B cell (primary cell): Measurements from ENCODE around the gene CCDC187. TPM values are rescaled to one million over a fixed set of nuclear protein-coding genes. Genes with fewer than 3 reads are reported as not detected.

ENCODE experiments used
- ATAC-seq: fragments of 200-7000 bp; cut with Tn5 transposase; one replicate; pipeline ENCODE4 v1.10.0; 2021; ENCODE audit warnings: low read depth, mild to moderate bottlenecking, moderate number of reproducible peaks, moderate library complexity
- CTCF ChIA-PET: fragments of 350-600 bp; sonication (Branson Sonifier 250); formaldehyde crosslinking; loops from one replicate; lab custom pipeline; 2021; ENCODE audit warnings: antibody characterized with exemption, inconsistent platforms; lab: Charles Lee
- POLR2A ChIA-PET: fragments of 350-600 bp; sonication (Branson Sonifier 250); formaldehyde crosslinking; loops from one replicate; lab custom pipeline; 2021; ENCODE audit warnings: antibody characterized with exemption; lab: Charles Lee
- DNase-seq: peaks from one replicate; pipeline ENCODE4 v3.0.0; 2013
- H2AFZ ChIP-seq: 2 replicates; pipeline ENCODE4 v1.6.1; 2012; ENCODE audit warnings: mild to moderate bottlenecking, low read depth, low read length; ENCODE audit not compliant: insufficient read depth, poor library complexity, severe bottlenecking
- H3K27ac ChIP-seq, 2 donors: 1 replicate in 1 of 2; 2 replicates in 1 of 2; pipeline ENCODE4 v1.5.1; 2012 to 2013; ENCODE audit warnings: low read length in 2 of 2, mild to moderate bottlenecking in 2 of 2, moderate library complexity in 1 of 2
- H3K27me3 ChIP-seq, 4 experiments: fragments of 200-600 bp in 1 of 4; sonication (generic) in 1 of 4; replicated peaks in 1 of 4; 1 replicate in 2 of 4; 2 replicates in 2 of 4; pipeline versions ENCODE4 v1.6.1 to v1.7.0; 2013 to 2016; ENCODE audit warnings: low read length in 3 of 4, mild to moderate bottlenecking in 2 of 4, mixed read lengths in 1 of 4, moderate library complexity in 1 of 4; ENCODE audit not compliant: insufficient read depth in 4 of 4, control insufficient read depth in 3 of 4; ENCODE audit errors: control extremely low read depth in 1 of 4
- H3K36me3 ChIP-seq, 2 experiments: replicated peaks in 1 of 2; 1 replicate in 1 of 2; 2 replicates in 1 of 2; pipeline versions ENCODE4 v1.6.1 to v1.7.1; 2013; ENCODE audit warnings: low read length in 1 of 2; ENCODE audit not compliant: insufficient read depth in 2 of 2, control insufficient read depth in 1 of 2; ENCODE audit errors: control extremely low read depth in 1 of 2, extremely low read depth in 1 of 2
- H3K4me1 ChIP-seq, 2 donors: fragments of 200-600 bp in 1 of 2; sonication (generic) in 1 of 2; 1 replicate in 1 of 2; 2 replicates in 1 of 2; pipeline versions ENCODE4 v1.5.1 to v1.6.1; 2013 to 2017; ENCODE audit warnings: low read length in 2 of 2; ENCODE audit not compliant: control insufficient read depth in 2 of 2, insufficient read depth in 2 of 2
- H3K4me2 ChIP-seq: replicated peaks from 2 replicates; pipeline ENCODE3; 2012; ENCODE audit warnings: mild to moderate bottlenecking, low read depth, low read length; ENCODE audit not compliant: poor library complexity, severe bottlenecking
- H3K4me3 ChIP-seq, 5 experiments: fragments of 200-600 bp in 1 of 5; sonication (generic) in 1 of 5; 1 replicate in 3 of 5; 2 replicates in 2 of 5; pipeline versions ENCODE4 v1.5.1 to v1.7.0; 2011 to 2016; ENCODE audit warnings: low read length in 4 of 5, mild to moderate bottlenecking in 4 of 5, low read depth in 2 of 5, control low read depth in 1 of 5, moderate library complexity in 1 of 5; ENCODE audit not compliant: insufficient read depth in 1 of 5; ENCODE audit errors: control extremely low read depth in 1 of 5, extremely low read depth in 1 of 5
- H3K79me2 ChIP-seq: fragments of 200-600 bp; sonication (generic); one replicate; pipeline ENCODE4 v1.6.0; 2016; ENCODE audit warnings: low read length; ENCODE audit not compliant: control insufficient read depth, insufficient read depth
- H3K9ac ChIP-seq: fragments of 200-600 bp; sonication (generic); 2 replicates; pipeline ENCODE4 v1.6.1; 2017; ENCODE audit warnings: mild to moderate bottlenecking, low read length, moderate library complexity
- H3K9me3 ChIP-seq, 3 donors: one replicate each; pipeline versions ENCODE4 v1.6.1 to v1.7.1; 2013; ENCODE audit warnings: low read length in 2 of 3; ENCODE audit not compliant: control insufficient read depth in 2 of 3, insufficient read depth in 1 of 3; ENCODE audit errors: control extremely low read depth in 1 of 3
- H4K20me1 ChIP-seq: 2 replicates; pipeline ENCODE4 v1.6.0; 2012; ENCODE audit warnings: mild to moderate bottlenecking, low read length; ENCODE audit not compliant: insufficient read depth, control insufficient read depth, poor library complexity, severe bottlenecking
- H3K27ac Mint-ChIP-seq: one replicate; pipeline ENCODE4 v1.8.0; 2021; ENCODE audit warnings: mixed read lengths
- H3K27me3 Mint-ChIP-seq: one replicate; pipeline ENCODE4 v1.8.0; 2021; ENCODE audit warnings: mixed read lengths
- H3K4me1 Mint-ChIP-seq: one replicate; pipeline ENCODE4 v1.8.0; 2021; ENCODE audit warnings: mixed read lengths
- H3K4me3 Mint-ChIP-seq: one replicate; pipeline ENCODE4 v1.8.0; 2021; ENCODE audit warnings: mixed read lengths
- H3K9me3 Mint-ChIP-seq: one replicate; pipeline ENCODE4 v1.8.0; 2022; ENCODE audit warnings: mixed read lengths; ENCODE audit not compliant: insufficient read depth
- EZH2 ChIP-seq: IDR thresholded peaks from 2 replicates; pipeline ENCODE4 v1.6.1; 2012; ENCODE audit warnings: borderline replicate concordance, low read depth, mild to moderate bottlenecking, moderate library complexity, low read length; ENCODE audit not compliant: insufficient read depth, poor library complexity, severe bottlenecking
- WGBS: methylation state at CpG from one replicate; pipeline ENCODE4 v1.1.5; 2013; ENCODE audit warnings: missing lambda C conversion rate; ENCODE audit not compliant: insufficient coverage; 5-methylcytosine and 5-hydroxymethylcytosine counted together
- intact Hi-C: fragments of 100-400 bp; cut with micrococcal nuclease; formaldehyde crosslinking; loops from one replicate; pipeline ENCODE4 v1.10.0; 2022
- polyA plus RNA-seq: library from polyadenylated mRNA; depleted of rRNA; stranded (reverse); fragments of >200 nt; gene quantifications from 2 replicates; pipeline ENCODE4 v1.2.3, GENCODE V29; 2012
- total RNA-seq, 2 donors: library from RNA; stranded (reverse); fragments of 120-200 nt in 1 of 2; gene quantifications; 1 replicate in 1 of 2; 2 replicates in 1 of 2; pipeline versions ENCODE4 v1.2.3 to v1.2.4, GENCODE V29; 2013 to 2022
- TF ChIP-seq, protein P1 (sequence below): fragments of 200-600 bp; IDR thresholded peaks from one replicate; pipeline ENCODE4 v1.8.0; 2022; ENCODE audit warnings: antibody characterized with exemption, mild to moderate bottlenecking

The CCDC187 gene
- total and polyA plus RNA-seq, 2 donors (not counting 1 experiment from before 2014, with no cell fraction given), result 1.5 to 7.6 TPM

DNA sequence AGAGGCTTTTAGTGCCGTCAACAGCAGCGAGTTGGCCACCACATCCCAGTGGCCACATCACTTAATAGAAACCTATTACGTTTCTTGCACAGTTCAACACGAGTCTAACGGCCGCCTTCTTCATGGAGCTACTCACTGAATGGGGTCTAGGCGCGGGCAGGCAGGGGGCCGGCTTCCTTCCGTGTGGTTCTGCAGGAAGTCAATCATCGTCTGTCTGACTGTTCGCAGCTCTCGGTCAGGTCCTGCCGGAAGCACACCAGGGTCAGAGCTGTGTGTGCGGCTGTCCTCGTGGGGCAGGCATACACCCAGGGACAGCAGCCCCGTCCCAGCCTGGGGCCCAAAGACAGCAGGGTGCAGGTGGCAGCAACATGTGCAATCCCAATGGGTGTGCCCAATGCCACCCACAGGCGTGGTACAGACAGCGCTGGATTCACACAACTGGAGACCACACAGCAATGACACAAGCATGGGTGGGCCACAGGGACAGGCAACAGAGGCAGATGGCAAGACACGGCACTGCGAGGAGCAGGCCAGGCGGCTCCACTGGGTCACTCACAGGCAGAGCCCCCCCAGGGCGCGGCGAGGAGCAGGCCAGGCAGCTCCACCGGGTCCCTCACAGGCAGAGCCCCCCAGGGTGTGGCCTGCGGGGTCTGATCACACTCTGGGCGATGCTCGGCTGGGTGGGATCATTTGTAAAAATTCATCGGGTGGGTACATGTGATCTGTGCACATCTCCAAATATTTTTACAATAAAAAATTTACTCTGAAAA, 79.8 kb downstream of the CCDC187 start:
- Histone ChIP-seq H3K79me2 (peaks cover 91% of the 10 kb centered on the region), H3K4me1 (peaks cover 40 to 71% of the 10 kb centered on the region in 2 donors), H3K9me3 (peaks cover 0 to 10% (median 0%) of the 10 kb centered on the region in 3 donors), H4K20me1 (peaks cover 77% of the 10 kb centered on the region), H3K36me3 (peaks cover 0 to 82% of the 10 kb centered on the region in 2 experiments), H3K27me3 (no peaks in the 10 kb centered on the region), H3K9ac (no peak overlapping the region), H3K4me2 (peak overlapping the region; percentile 73), H3K4me3 (no peak overlapping the region), H3K27ac (peak overlapping the region; percentile 95 to 100), H2AFZ (no peak overlapping the region)
- intact Hi-C loops, result no loop called here
- H3K27ac Mint-ChIP-seq, result peak overlapping the region; percentile 86
- peaks cover 73% of the 10 kb centered on the region for H3K4me1 Mint-ChIP-seq
- DNase-seq, result no peak
- no peaks in the 10 kb centered on the region for H3K27me3 Mint-ChIP-seq
- ATAC-seq, result no peak
- H3K9me3 Mint-ChIP-seq, result no peaks in the 10 kb centered on the region
- CTCF ChIA-PET, result interaction anchor here (1.1 to 7.7 kb wide), 7 partner anchors 17 to 906 kb away, joined by 3 to 102 read pairs (median 9); no protein-coding TSS in a partner anchor
- H3K4me3 Mint-ChIP-seq, result peak overlapping the region; percentile 66
- WGBS, result 96% methylated on average over 25 of the region's 30 CpGs
- POLR2A ChIA-PET, result interaction anchor here (0.7 to 6.4 kb wide), 5 partner anchors 8 to 18 kb away, joined by 3 to 53 read pairs (median 4); no protein-coding TSS in a partner anchor
- TF ChIP-seq, protein P1, sequence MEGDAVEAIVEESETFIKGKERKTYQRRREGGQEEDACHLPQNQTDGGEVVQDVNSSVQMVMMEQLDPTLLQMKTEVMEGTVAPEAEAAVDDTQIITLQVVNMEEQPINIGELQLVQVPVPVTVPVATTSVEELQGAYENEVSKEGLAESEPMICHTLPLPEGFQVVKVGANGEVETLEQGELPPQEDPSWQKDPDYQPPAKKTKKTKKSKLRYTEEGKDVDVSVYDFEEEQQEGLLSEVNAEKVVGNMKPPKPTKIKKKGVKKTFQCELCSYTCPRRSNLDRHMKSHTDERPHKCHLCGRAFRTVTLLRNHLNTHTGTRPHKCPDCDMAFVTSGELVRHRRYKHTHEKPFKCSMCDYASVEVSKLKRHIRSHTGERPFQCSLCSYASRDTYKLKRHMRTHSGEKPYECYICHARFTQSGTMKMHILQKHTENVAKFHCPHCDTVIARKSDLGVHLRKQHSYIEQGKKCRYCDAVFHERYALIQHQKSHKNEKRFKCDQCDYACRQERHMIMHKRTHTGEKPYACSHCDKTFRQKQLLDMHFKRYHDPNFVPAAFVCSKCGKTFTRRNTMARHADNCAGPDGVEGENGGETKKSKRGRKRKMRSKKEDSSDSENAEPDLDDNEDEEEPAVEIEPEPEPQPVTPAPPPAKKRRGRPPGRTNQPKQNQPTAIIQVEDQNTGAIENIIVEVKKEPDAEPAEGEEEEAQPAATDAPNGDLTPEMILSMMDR, result no peak
- no peak for TF ChIP-seq EZH2

DNA sequence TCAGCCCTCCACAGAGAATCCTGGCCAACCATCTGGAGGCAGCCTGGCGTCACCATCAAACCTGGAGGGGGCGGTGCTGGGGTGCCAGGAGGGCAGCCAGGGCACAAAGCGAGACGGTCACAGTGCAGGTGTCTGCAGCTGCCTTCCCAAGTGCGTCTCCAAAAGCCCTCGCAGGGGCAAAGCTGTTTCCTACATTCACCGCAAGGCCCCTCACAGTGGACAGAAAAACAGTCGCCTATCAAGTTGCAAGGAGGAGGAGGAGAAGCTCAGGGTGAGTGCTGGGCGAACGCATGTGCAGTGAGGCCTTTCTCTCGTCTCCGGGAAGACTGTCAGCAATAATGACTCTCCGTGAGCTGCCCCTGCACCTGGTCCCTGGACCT, 81.0 kb downstream of the CCDC187 start:
- Histone ChIP-seq H3K9me3 (peaks cover 0 to 10% (median 0%) of the 10 kb centered on the region in 3 donors), H3K36me3 (peaks cover 0 to 81% of the 10 kb centered on the region in 2 experiments), H4K20me1 (peaks cover 83% of the 10 kb centered on the region), H3K27ac (no peak overlapping the region), H3K4me3 (no peak overlapping the region), H3K9ac (no peak overlapping the region), H3K27me3 (no peaks in the 10 kb centered on the region), H3K79me2 (peaks cover 91% of the 10 kb centered on the region), H3K4me2 (no peak overlapping the region), H2AFZ (no peak overlapping the region), H3K4me1 (peaks cover 40 to 62% of the 10 kb centered on the region in 2 donors)
- ATAC-seq, result no peak
- POLR2A ChIA-PET, result interaction anchor here (0.5 to 6.4 kb wide), 3 partner anchors 10 to 260 kb away, joined by 3 to 53 read pairs (median 7); partner anchors contain the start of gene SEC16A
- no peaks in the 10 kb centered on the region for H3K27me3 Mint-ChIP-seq
- intact Hi-C loops, result no loop called here
- peak overlapping the region; percentile 86 for H3K27ac Mint-ChIP-seq
- peaks cover 64% of the 10 kb centered on the region for H3K4me1 Mint-ChIP-seq
- CTCF ChIA-PET, result interaction anchor here (0.9 to 7.7 kb wide), 7 partner anchors 8 to 907 kb away, joined by 3 to 102 read pairs (median 4); no protein-coding TSS in a partner anchor
- 78% methylated on average over 13 of the region's 13 CpGs for WGBS
- TF ChIP-seq EZH2, result no peak
- TF ChIP-seq, protein P1, result no peak
- peak overlapping the region; percentile 66 for H3K4me3 Mint-ChIP-seq
- peak; percentile 43 for DNase-seq
- H3K9me3 Mint-ChIP-seq, result no peaks in the 10 kb centered on the region
